Trophoblast cell (in vitro differentiated cells and primary cell): ENCODE measurements around the gene AACS.
"Not testable (repeated sequence)": the region's sequence is repeated elsewhere in the genome, so short reads cannot be mapped to it uniquely, and the experiment has no call there.

ENCODE experiments used
- DNase-seq, 2 donors: peaks; one replicate each; pipeline ENCODE4 v3.0.0-alpha.2; 2016
- H2AFZ ChIP-seq: 2 replicates; pipeline ENCODE4 v1.6.1; 2013; ENCODE audit warnings: low read length, moderate library complexity, mild to moderate bottlenecking; ENCODE audit not compliant: insufficient read depth, poor library complexity
- H2AK5ac ChIP-seq: 2 replicates; pipeline ENCODE4 v1.6.1; 2013; ENCODE audit warnings: mild to moderate bottlenecking, low read length
- H2BK120ac ChIP-seq: 2 replicates; pipeline ENCODE4 v1.6.1; 2013; ENCODE audit warnings: low read length, mild to moderate bottlenecking, moderate library complexity; ENCODE audit not compliant: insufficient read depth, poor library complexity
- H2BK12ac ChIP-seq: 2 replicates; pipeline ENCODE4 v1.6.1; 2013; ENCODE audit warnings: mild to moderate bottlenecking, low read length, moderate library complexity
- H2BK5ac ChIP-seq: 2 replicates; pipeline ENCODE4 v1.6.1; 2013; ENCODE audit warnings: low read length, low read depth, moderate library complexity, mild to moderate bottlenecking; ENCODE audit not compliant: poor library complexity
- H3K14ac ChIP-seq: 2 replicates; pipeline ENCODE4 v1.6.1; 2013; ENCODE audit warnings: mild to moderate bottlenecking, low read length
- H3K18ac ChIP-seq: 2 replicates; pipeline ENCODE4 v1.6.1; 2013; ENCODE audit warnings: mild to moderate bottlenecking, low read length
- H3K23ac ChIP-seq: 2 replicates; pipeline ENCODE4 v1.6.1; 2013; ENCODE audit warnings: low read length
- H3K27ac ChIP-seq: 2 replicates; pipeline ENCODE4 v1.5.1; 2013; ENCODE audit warnings: low read depth, mild to moderate bottlenecking, inconsistent platforms, low read length, moderate library complexity
- H3K27me3 ChIP-seq: 2 replicates; pipeline ENCODE4 v1.6.1; 2013; ENCODE audit warnings: inconsistent platforms, mild to moderate bottlenecking, low read length, moderate library complexity; ENCODE audit not compliant: insufficient read depth
- H3K36me3 ChIP-seq, 2 experiments: 1 replicate in 1 of 2; 2 replicates in 1 of 2; pipeline ENCODE4 v1.6.1; 2013; ENCODE audit warnings: low read length in 2 of 2, mild to moderate bottlenecking in 2 of 2, moderate library complexity in 1 of 2; ENCODE audit not compliant: insufficient read depth in 2 of 2, control insufficient read depth in 1 of 2
- H3K4ac ChIP-seq: 2 replicates; pipeline ENCODE4 v1.6.1; 2013; ENCODE audit warnings: low read depth, mild to moderate bottlenecking, low read length, moderate library complexity
- H3K4me1 ChIP-seq, 2 experiments: 1 replicate in 1 of 2; 2 replicates in 1 of 2; pipeline ENCODE4 v1.6.1; 2013; ENCODE audit warnings: low read length in 2 of 2, mild to moderate bottlenecking in 2 of 2, moderate library complexity in 1 of 2; ENCODE audit not compliant: insufficient read depth in 2 of 2, control insufficient read depth in 1 of 2
- H3K4me2 ChIP-seq: 2 replicates; pipeline ENCODE4 v1.6.1; 2013; ENCODE audit warnings: inconsistent platforms, mild to moderate bottlenecking, low read length, moderate library complexity
- H3K4me3 ChIP-seq: 2 replicates; pipeline ENCODE4 v1.5.1; 2013; ENCODE audit warnings: mild to moderate bottlenecking, low read depth, low read length, inconsistent platforms
- H3K79me1 ChIP-seq: one replicate; pipeline ENCODE4 v1.6.1; 2013; ENCODE audit warnings: low read length
- H3K79me2 ChIP-seq: 2 replicates; pipeline ENCODE4 v1.6.1; 2013; ENCODE audit warnings: low read length, mild to moderate bottlenecking; ENCODE audit not compliant: control insufficient read depth, insufficient read depth, poor library complexity
- H3K9ac ChIP-seq: 2 replicates; pipeline ENCODE4 v1.6.1; 2013; ENCODE audit warnings: mild to moderate bottlenecking, low read length
- H3K9me3 ChIP-seq: 2 replicates; pipeline ENCODE4 v1.6.1; 2013; ENCODE audit warnings: low read depth, mild to moderate bottlenecking, control low read depth, inconsistent platforms, low read length; ENCODE audit not compliant: insufficient read depth
- H4K12ac ChIP-seq: 2 replicates; pipeline ENCODE4 v1.6.1; 2013; ENCODE audit warnings: low read depth, mild to moderate bottlenecking, low read length, moderate library complexity
- H4K8ac ChIP-seq: 2 replicates; pipeline ENCODE4 v1.6.1; 2013; ENCODE audit warnings: low read depth, mild to moderate bottlenecking, low read length, moderate library complexity
- H4K91ac ChIP-seq: one replicate; pipeline ENCODE4 v1.6.1; 2013; ENCODE audit warnings: low read depth, mild to moderate bottlenecking, low read length, moderate library complexity
- WGBS: extraction: QIAGEN DNeasy Blood & Tissue Kit; methylation state at CpG from one replicate; pipeline ENCODE4 v1.1.7; 2013; ENCODE audit warnings: missing lambda C conversion rate; ENCODE audit not compliant: insufficient read length, insufficient coverage; ENCODE audit errors: extremely low coverage; 5-methylcytosine and 5-hydroxymethylcytosine counted together

The AACS gene

GRCh38 chr12:125074294-125074693, 9.1 kb downstream of the AACS start:
- no CpG with 5 or more reads among the region's 2 CpGs for WGBS

DNA sequence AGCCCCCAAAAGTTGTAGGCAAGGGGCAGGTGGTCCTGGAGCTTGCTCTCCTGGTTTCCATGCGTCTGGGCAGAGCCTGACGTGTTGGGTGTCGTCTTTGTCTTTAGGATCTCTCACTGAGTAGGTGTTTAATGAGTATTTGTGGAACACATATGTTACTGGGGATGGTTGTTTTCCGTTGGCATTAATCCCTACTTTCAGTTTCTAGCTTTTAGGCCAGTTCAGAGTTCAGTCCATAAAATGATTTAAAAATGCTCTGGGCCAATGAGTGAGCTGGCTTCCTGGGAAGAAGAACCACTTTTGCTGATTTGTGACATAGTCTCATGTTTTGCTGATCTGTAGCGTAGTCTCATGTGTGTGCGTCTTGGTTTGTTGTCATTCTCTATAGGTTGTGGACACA, 10.9 kb downstream of the AACS start:
- Histone ChIP-seq H2BK120ac (no peak overlapping the region), H2AK5ac (no peak overlapping the region), H3K79me2 (no peaks in the 10 kb centered on the region), H2AFZ (no peak overlapping the region), H3K9me3 (no peaks in the 10 kb centered on the region), H3K23ac (no peak overlapping the region), H3K27ac (no peak overlapping the region), H3K4me3 (no peak overlapping the region), H3K79me1 (no peaks in the 10 kb centered on the region), H3K4ac (no peak overlapping the region), H2BK12ac (no peak overlapping the region), H3K9ac (no peak overlapping the region), H3K36me3 (peaks cover 10 to 14% of the 10 kb centered on the region in 2 experiments), H3K4me2 (no peak overlapping the region), H3K4me1 (peaks cover 0 to 2% of the 10 kb centered on the region in 2 experiments), H4K8ac (no peak overlapping the region), H3K14ac (no peak overlapping the region), H4K91ac (no peak overlapping the region), H4K12ac (no peak overlapping the region), H3K18ac (no peak overlapping the region), H3K27me3 (no peaks in the 10 kb centered on the region), H2BK5ac (no peak overlapping the region)
- no peak for DNase-seq
- no CpG with 5 or more reads among the region's 6 CpGs for WGBS

More at GRCh38 chr12:125074294-125074693, 9.1 kb downstream of the AACS start:
- not testable (repeated sequence) for H3K4me3 ChIP-seq, H3K4me1 ChIP-seq, H3K79me2 ChIP-seq, H4K12ac ChIP-seq, H2AK5ac ChIP-seq, H3K9ac ChIP-seq, H2BK5ac ChIP-seq, H3K18ac ChIP-seq, H2AFZ ChIP-seq, H4K91ac ChIP-seq, H2BK120ac ChIP-seq, DNase-seq, H3K23ac ChIP-seq, H3K4ac ChIP-seq, H3K9me3 ChIP-seq, H2BK12ac ChIP-seq, H3K14ac ChIP-seq, H3K4me2 ChIP-seq, H3K79me1 ChIP-seq, H3K27ac ChIP-seq, H4K8ac ChIP-seq, H3K27me3 ChIP-seq
- peaks cover 10 to 14% of the 10 kb centered on the region in 2 experiments for H3K36me3 ChIP-seq

GRCh38 chr12:125079084-125079483, 13.8 kb downstream of the AACS start:
- Histone ChIP-seq H3K27me3 (no peaks in the 10 kb centered on the region), H4K12ac (no peak overlapping the region), H3K23ac (no peak overlapping the region), H3K4me2 (no peak overlapping the region), H3K79me2 (no peaks in the 10 kb centered on the region), H2AK5ac (no peak overlapping the region), H3K9ac (no peak overlapping the region), H3K4me1 (peaks cover 0 to 2% of the 10 kb centered on the region in 2 experiments), H3K36me3 (peaks cover 10 to 16% of the 10 kb centered on the region in 2 experiments), H2BK5ac (no peak overlapping the region), H3K14ac (no peak overlapping the region), H3K9me3 (no peaks in the 10 kb centered on the region), H4K91ac (no peak overlapping the region), H3K79me1 (no peaks in the 10 kb centered on the region), H2BK12ac (no peak overlapping the region), H3K4ac (no peak overlapping the region), H2BK120ac (no peak overlapping the region), H3K18ac (no peak overlapping the region), H3K4me3 (no peak overlapping the region), H2AFZ (no peak overlapping the region), H4K8ac (no peak overlapping the region), H3K27ac (no peak overlapping the region)
- no peak for DNase-seq
- no CpG with 5 or more reads among the region's 10 CpGs for WGBS

DNA sequence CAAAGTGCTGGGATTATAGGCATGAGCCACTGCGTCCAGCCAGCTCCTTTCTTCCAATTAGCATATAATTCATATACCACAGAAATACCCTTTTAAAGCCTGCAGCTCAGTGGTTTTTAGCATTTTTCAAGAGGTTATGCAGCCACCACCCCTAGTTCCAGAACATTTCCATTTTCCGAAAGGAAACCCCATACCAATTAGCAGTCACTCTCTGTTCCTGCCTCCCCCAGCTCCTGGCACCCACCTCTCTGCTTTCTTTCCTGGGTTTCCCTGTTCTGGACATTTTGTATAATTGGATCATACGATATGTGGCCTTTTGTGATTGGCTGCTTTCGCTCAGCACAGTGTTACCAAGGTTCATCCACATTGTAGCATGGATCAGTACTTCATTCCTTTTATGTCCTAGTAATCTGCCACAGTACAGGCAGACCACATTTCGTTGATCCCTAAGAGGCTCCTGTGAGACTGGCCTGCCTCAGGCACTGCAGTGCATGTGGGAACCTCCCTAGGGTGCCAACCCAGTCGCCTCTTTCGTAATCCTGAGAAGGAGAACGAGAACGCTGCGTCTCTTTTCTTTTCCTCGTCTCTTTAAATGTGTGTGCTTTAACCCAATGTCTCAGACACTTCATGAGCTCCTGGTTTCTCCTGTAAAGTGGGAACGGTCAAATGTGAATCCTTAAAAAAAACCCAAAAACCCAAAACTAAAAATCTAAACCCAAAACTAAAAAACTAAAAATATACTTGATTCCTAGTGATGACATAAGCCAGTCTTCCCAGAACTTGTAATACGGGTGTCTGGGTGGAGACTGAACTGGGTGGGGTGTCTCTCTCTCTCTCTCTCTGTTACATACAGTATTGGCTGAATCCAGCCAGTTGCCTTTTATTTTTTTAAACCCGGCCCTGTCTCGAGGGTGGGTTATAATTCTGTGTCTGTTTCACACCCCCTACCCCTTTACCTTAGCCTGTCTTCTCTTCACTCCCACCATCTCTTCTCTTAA, 14.7 kb downstream of the AACS start:
- Histone ChIP-seq H4K12ac (no peak overlapping the region), H2BK12ac (no peak overlapping the region), H3K79me1 (no peaks in the 10 kb centered on the region), H3K4me3 (no peak overlapping the region), H2BK5ac (no peak overlapping the region), H3K4me1 (peaks cover 0 to 2% of the 10 kb centered on the region in 2 experiments), H3K14ac (no peak overlapping the region), H2AK5ac (no peak overlapping the region), H2AFZ (no peak overlapping the region), H3K27ac (no peak overlapping the region), H3K36me3 (peaks cover 11 to 16% of the 10 kb centered on the region in 2 experiments), H3K9me3 (no peaks in the 10 kb centered on the region), H3K27me3 (no peaks in the 10 kb centered on the region), H3K23ac (no peak overlapping the region), H3K4ac (no peak overlapping the region), H4K91ac (no peak overlapping the region), H3K9ac (no peak overlapping the region), H2BK120ac (no peak overlapping the region), H3K4me2 (no peak overlapping the region), H4K8ac (no peak overlapping the region), H3K79me2 (no peaks in the 10 kb centered on the region), H3K18ac (no peak overlapping the region)
- DNase-seq = peak; percentile 87 to 89
- no CpG with 5 or more reads among the region's 15 CpGs for WGBS
